ENCODE data around the gene EXOC3L4. TPM values are rescaled to one million over a fixed set of nuclear protein-coding genes. Genes with fewer than 3 reads are reported as not detected.

The EXOC3L4 gene
- total and polyA plus RNA-seq, 9 donors = 0.33 to 1.2 (median 0.85) TPM; not detected in 3

GRCh38 chr14:103085106-103086091 lies 9.1 kb upstream of the EXOC3L4 start:
- TF ChIP-seq POLR2A (IDR thresholded peaks at IDR 0.05) = no peak
- no peak for TF ChIP-seq EP300 (IDR thresholded peaks at IDR 0.05)
- TF ChIP-seq CTCF (IDR thresholded peaks at IDR 0.05) = no peak
- intact Hi-C loops (cut with DNase I) = no loop called here
- Histone ChIP-seq H3K36me3 (no peaks in the 10 kb centered on the region), H3K9me3 (no peaks in the 10 kb centered on the region), H3K27me3 (no peaks in the 10 kb centered on the region), H3K4me3 (no peak overlapping the region), H3K27ac (no peak overlapping the region), H3K4me1 (ENCODE audit: insufficient read depth) (peaks cover 2% of the 10 kb centered on the region)
- 79 to 86% (median 84%) methylated on average over 21 to 24 of the region's 24 CpGs for WGBS, 3 donors
- peak in 1 of 5 donors; percentile 21 for DNase-seq

- WGBS, 3 donors = 57 to 63% (median 63%) methylated on average over 8 of the region's 8 CpGs
- Histone ChIP-seq H3K27me3 (no peaks in the 10 kb centered on the region), H3K36me3 (no peaks in the 10 kb centered on the region), H3K9me3 (no peaks in the 10 kb centered on the region), H3K27ac (no peak overlapping the region), H3K4me3 (no peak overlapping the region), H3K4me1 (ENCODE audit: insufficient read depth) (peaks cover 7% of the 10 kb centered on the region)
- TF ChIP-seq POLR2A (IDR thresholded peaks at IDR 0.05) (no peak), CTCF (IDR thresholded peaks at IDR 0.05) (no peak), EP300 (IDR thresholded peaks at IDR 0.05) (no peak)
- intact Hi-C loops (cut with DNase I) = no loop called here
- no peak for DNase-seq
Observed at GRCh38 chr14:103086771-103087342, 7.7 kb upstream of the EXOC3L4 start.

- TF ChIP-seq EP300 (IDR thresholded peaks at IDR 0.05) (no peak), CTCF (IDR thresholded peaks at IDR 0.05) (no peak), POLR2A (IDR thresholded peaks at IDR 0.05) (no peak)
Observed at GRCh38 chr14:103087343-103087835, 7.1 kb upstream of the EXOC3L4 start.

GRCh38 chr14:103088921-103089320 lies 5.6 kb upstream of the EXOC3L4 start:
- H3K4me1 ChIP-seq (ENCODE audit: insufficient read depth) = peaks cover 7% of the 10 kb centered on the region
- H3K9me3 ChIP-seq = no peaks in the 10 kb centered on the region
- no peak for DNase-seq
- WGBS, 3 donors = 84 to 95% (median 90%) methylated on average over 6 of the region's 6 CpGs
- H3K4me3 ChIP-seq = no peak overlapping the region
- H3K27ac ChIP-seq = no peak overlapping the region
- no peaks in the 10 kb centered on the region for H3K36me3 ChIP-seq
- intact Hi-C loops (cut with DNase I) = no loop called here
- H3K27me3 ChIP-seq = no peaks in the 10 kb centered on the region
- no peak for TF ChIP-seq POLR2A (IDR thresholded peaks at IDR 0.05)
- TF ChIP-seq CTCF (IDR thresholded peaks at IDR 0.05) = no peak
- no peak for TF ChIP-seq EP300 (IDR thresholded peaks at IDR 0.05)

More at GRCh38 chr14:103087343-103087835, 7.1 kb upstream of the EXOC3L4 start:
- no peaks in the 10 kb centered on the region for H3K36me3 ChIP-seq
- 40 to 52% (median 41%) methylated on average over 13 of the region's 13 CpGs for WGBS, 3 donors
- no peak for DNase-seq
- H3K27me3 ChIP-seq = no peaks in the 10 kb centered on the region
- no peaks in the 10 kb centered on the region for H3K9me3 ChIP-seq
- intact Hi-C loops (cut with DNase I) = no loop called here
- no peak overlapping the region for H3K27ac ChIP-seq
- H3K4me3 ChIP-seq = no peak overlapping the region
- peaks cover 7% of the 10 kb centered on the region for H3K4me1 ChIP-seq (ENCODE audit: insufficient read depth)

Measured in ovary (tissue), 9 donors.